ENCODE results near the gene ZNF628.

The ZNF628 gene

DNA sequence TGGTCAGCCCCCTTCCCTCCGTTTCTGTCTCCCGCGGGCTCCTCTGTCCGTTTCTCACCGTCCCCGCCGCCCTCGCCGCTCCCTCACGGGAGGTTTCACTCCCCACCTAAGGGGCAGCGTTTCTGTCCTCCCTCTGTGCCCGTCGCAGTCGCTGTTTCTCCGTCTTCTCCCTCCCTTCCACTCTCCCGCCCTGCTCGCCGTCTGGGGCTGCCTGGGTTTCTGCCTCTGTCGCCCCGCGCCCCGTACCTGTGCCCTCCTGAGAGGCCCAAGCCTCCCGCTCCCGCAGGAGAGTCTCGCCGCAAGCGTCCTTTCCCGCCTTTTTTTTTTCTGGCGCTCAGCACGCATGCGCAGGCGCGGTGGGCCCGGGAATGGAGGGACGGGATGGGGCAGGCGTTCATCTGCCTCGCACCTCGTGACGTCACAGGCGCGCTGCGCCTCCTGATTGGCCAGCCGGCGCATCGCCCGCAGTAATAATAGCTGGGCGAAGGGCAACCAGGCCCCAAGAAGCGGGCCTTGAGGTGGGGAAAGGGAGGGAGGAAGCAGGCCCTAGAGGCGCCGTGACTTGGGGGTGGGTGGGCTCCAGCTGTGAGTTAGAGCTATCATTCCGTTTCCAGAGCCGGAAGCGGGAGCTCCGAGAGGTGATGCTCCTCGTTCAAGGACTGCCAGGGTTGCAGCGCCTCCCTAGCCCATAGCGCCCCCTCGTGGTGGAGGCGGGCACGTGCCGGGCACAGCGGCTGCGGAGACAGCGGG lies 27.3 kb downstream of the ZNF628 start:
- H3K4me3 ChIP-seq (ENCODE audit: low read depth, low read length): peak overlapping the region; percentile 53
- TF ChIP-seq CTCF (IDR thresholded peaks at IDR 0.05; ENCODE audit: borderline replicate concordance, insufficient read depth, low read depth, low read length): peak; percentile 99

GRCh38 chr19:55504252-55504603 lies 27.8 kb downstream of the ZNF628 start:
- no peak for TF ChIP-seq CTCF (IDR thresholded peaks at IDR 0.05; ENCODE audit: borderline replicate concordance, insufficient read depth, low read depth, low read length)
- no peak overlapping the region for H3K4me3 ChIP-seq (ENCODE audit: low read depth, low read length)

- no peak for TF ChIP-seq CTCF (IDR thresholded peaks at IDR 0.05; ENCODE audit: borderline replicate concordance, insufficient read depth, low read depth, low read length)
- no peak overlapping the region for H3K4me3 ChIP-seq (ENCODE audit: low read depth, low read length)
These were observed 28.6 kb downstream of the ZNF628 start for GRCh38 chr19:55504981-55505380.

DNA sequence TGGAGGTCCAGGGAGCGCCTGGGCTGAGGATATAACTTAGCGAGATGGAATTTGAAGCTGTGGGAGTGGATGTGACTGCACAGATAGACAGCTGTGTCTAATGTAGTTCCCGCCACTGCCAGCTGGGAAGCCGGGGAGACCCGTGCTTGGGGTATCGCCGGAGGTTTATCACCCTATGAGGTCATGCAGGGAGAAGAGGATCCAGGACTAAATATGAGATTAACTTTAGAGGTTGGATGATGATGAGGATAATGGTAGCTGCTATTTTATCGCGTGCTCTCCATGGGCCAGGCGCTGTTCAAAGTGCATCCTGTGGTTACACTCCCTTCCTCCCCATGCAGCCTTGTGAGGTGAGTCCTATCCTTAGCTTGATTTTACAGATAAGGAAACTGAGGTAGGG lies 31.7 kb downstream of the ZNF628 start:
- H3K4me3 ChIP-seq (ENCODE audit: low read depth, low read length): no peak overlapping the region
- TF ChIP-seq CTCF (IDR thresholded peaks at IDR 0.05; ENCODE audit: borderline replicate concordance, insufficient read depth, low read depth, low read length): no peak

DNA sequence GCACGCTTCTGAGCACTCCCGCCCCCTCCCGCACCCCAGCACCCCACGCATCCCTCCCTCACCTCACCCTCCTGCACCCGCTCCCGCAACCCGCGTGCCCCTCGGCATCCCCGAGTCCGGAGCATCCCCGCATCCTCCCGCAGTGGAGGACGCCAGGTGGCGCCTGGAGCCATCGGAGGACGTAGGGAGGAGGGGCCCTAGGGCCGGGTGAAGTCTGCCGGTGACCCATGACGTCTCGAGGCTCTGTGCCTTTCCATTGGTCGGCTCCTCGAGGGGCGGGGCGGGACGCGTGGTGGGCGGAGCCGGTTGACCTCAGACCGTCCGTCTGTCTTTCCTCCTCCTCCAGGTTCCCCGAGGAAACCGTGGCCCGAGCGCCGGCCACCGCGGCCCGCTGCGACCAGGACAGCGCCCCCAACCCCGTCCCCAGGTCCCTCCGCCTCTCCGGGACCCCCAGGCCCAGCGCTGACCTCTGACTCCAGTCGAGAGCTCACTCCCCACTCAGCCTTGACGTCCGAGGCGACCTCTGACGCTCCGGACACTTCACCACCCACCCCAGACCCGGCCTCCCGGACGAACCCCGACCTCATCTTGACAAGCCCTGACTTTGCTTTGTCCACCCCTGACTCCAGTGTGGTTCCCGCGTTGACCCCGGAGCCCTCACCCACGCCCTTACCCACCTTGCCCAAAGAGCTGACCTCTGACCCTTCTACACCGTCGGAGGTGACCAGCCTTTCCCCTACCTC lies 40.6 kb downstream of the ZNF628 start:
- peak; percentile 92 for TF ChIP-seq CTCF (IDR thresholded peaks at IDR 0.05; ENCODE audit: borderline replicate concordance, insufficient read depth, low read depth, low read length)
- H3K4me3 ChIP-seq (ENCODE audit: low read depth, low read length): peak overlapping the region; percentile 38

DNA sequence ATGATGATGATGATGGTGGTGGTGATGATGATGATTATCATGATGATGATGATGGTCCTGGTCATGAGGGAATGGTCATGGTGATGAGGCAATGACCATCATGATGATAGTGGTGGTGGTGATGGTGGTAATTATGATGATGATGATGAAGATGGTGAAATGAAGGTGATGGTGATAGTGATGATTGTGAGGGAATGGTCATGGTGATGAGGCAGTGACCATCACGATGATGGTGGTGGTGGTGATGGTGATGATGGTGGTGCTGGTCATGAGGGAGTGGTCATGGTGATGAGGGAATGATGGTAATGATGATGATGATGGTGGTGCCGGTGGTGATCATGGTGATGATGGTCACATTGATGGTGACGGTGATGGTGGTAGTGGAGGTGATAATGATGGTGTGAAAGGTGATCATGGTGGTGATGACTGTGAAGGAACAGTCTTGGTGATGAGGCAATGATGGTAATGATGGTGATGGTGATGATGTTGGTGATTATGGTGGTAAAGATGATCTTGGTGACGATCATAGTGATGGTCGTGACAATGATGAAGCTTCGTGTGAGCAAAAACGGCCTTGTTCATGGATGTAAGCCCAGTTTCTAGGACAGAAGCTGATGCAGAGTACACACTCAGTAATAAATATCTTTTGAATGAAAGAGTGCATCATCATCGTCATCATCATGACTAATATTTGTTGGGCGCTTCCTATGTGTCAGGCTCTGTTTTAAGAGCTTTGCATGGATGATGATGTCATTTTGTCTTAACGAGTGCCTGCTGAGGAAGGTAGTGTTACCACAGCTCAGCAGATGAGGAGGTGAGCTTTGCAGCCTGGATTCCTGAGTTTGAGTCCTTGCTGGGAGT lies 43.3 kb downstream of the ZNF628 start:
- TF ChIP-seq CTCF (IDR thresholded peaks at IDR 0.05; ENCODE audit: borderline replicate concordance, insufficient read depth, low read depth, low read length): no peak
- no peak overlapping the region for H3K4me3 ChIP-seq (ENCODE audit: low read depth, low read length)

All from GM12875 (cell line).